GM19328 (cell line): ENCODE measurements around the gene TPH1.

Experiments used
- ATAC-seq: cut with Tn5 transposase; IDR thresholded peaks from one replicate; pipeline ENCODE4 v1.9.1; 2021; ENCODE audit warnings: mild to moderate bottlenecking, moderate library complexity; ENCODE audit not compliant: unreplicated experiment

TPH1 gene

GRCh38 chr11:18046116-18046777 is at the start of gene TPH1:
Gene TPH1 (minus strand): TSS chr11:18046269. CDS start chr11:18040762, 5,507 bp downstream.
- ATAC-seq: no peak

- no peak for ATAC-seq
These were observed 47.9 kb upstream of the TPH1 start for GRCh38 chr11:18093959-18094358.

- no peak for ATAC-seq
These were observed 45.7 kb upstream of the TPH1 start for GRCh38 chr11:18091731-18092130.

GRCh38 chr11:18088966-18089365 is 42.9 kb upstream of the TPH1 start:
- no peak for ATAC-seq

- ATAC-seq: no peak
These were observed 42.3 kb upstream of the TPH1 start for GRCh38 chr11:18088366-18088765.

- ATAC-seq: no peak
These were observed 35.5 kb upstream of the TPH1 start for GRCh38 chr11:18081551-18081950.

GRCh38 chr11:18080451-18080850 is 34.4 kb upstream of the TPH1 start:
- ATAC-seq: no peak

GRCh38 chr11:18078909-18079308 is 32.8 kb upstream of the TPH1 start:
- no peak for ATAC-seq

- ATAC-seq: no peak
These were observed 29.4 kb upstream of the TPH1 start for GRCh38 chr11:18075444-18075843.

- ATAC-seq: no peak
These were observed 25.1 kb upstream of the TPH1 start for GRCh38 chr11:18071098-18071705.

GRCh38 chr11:18067372-18067771 is 21.3 kb upstream of the TPH1 start:
- ATAC-seq: no peak

GRCh38 chr11:18066626-18067025 is 20.6 kb upstream of the TPH1 start:
- no peak for ATAC-seq

- no peak for ATAC-seq
These were observed 19.5 kb upstream of the TPH1 start for GRCh38 chr11:18065572-18065971.

GRCh38 chr11:18064450-18065054 is 18.5 kb upstream of the TPH1 start:
- ATAC-seq: no peak

GRCh38 chr11:18063862-18064434 is 17.9 kb upstream of the TPH1 start:
- ATAC-seq: no peak

- ATAC-seq: no peak
These were observed 17.1 kb upstream of the TPH1 start for GRCh38 chr11:18063125-18063524.

- no peak for ATAC-seq
These were observed 15.3 kb upstream of the TPH1 start for GRCh38 chr11:18061351-18061750.

- no peak for ATAC-seq
These were observed 10.6 kb upstream of the TPH1 start for GRCh38 chr11:18056561-18057181.

- ATAC-seq: no peak
These were observed 8.5 kb upstream of the TPH1 start for GRCh38 chr11:18054511-18055103.

GRCh38 chr11:18050848-18051247 is 4.8 kb upstream of the TPH1 start:
- no peak for ATAC-seq

GRCh38 chr11:18036456-18036855 is 9.6 kb downstream of the TPH1 start:
- no peak for ATAC-seq
